HCT116 (cell line): Measurements from ENCODE around the gene RACGAP1. TPM values are rescaled to one million over a fixed set of nuclear protein-coding genes. Genes with fewer than 3 reads are reported as not detected.

Experiments used
- ATAC-seq: fragments of 200-7000 bp; cut with Tn5 transposase; 2 replicates; pipeline ENCODE4 v1.9.1; 2020; ENCODE audit warnings: mild to moderate bottlenecking, moderate library complexity
- BruUV-seq: library from RNA; stranded (reverse); fragments of 400-500 nt; replicated peaks from 2 replicates; lab custom pipeline; 2021; lab: Mats Ljungman, UMichigan
- CTCF ChIA-PET: fragments of 300-600 bp; sonication (Branson Sonifier 250); formaldehyde crosslinking; loops from one replicate; lab custom pipeline; 2021; ENCODE audit warnings: antibody characterized with exemption; lab: Charles Lee
- POLR2A ChIA-PET: fragments of 300-600, 350-600 bp; sonication (Branson Sonifier 250); formaldehyde crosslinking; loops from one replicate; lab custom pipeline; 2021; ENCODE audit warnings: antibody characterized with exemption; lab: Charles Lee
- RAD21 ChIA-PET, 2 experiments: fragments of 300-600 bp; sonication (Branson Sonifier 250); formaldehyde crosslinking; loops; one replicate each; lab custom pipeline; 2023; ENCODE audit warnings: low total read pairs in 2 of 2; ENCODE audit not compliant: uncharacterized antibody in 2 of 2, unreplicated experiment in 2 of 2, low non-redundant PET in 1 of 2; lab: Charles Lee
- DNase-seq: peaks from one replicate; pipeline ENCODE4 v3.0.0-alpha.2; 2010; ENCODE audit warnings: low read depth, low spot score
- H2AFZ ChIP-seq: fragments of 200-600 bp; shearing (Covaris generic), sonication (generic); 2 replicates; pipeline ENCODE4 v1.6.1; 2017; ENCODE audit warnings: low read depth, mixed run types, mixed read lengths, antibody characterized with exemption, low read length; ENCODE audit not compliant: poor library complexity, severe bottlenecking
- H3K27ac ChIP-seq: 2 replicates; pipeline ENCODE4 v1.5.1; 2012; ENCODE audit warnings: low read depth, low read length
- H3K27me3 ChIP-seq: fragments of 200-600 bp; sonication (generic); 2 replicates; pipeline ENCODE4 v1.6.1; 2016; ENCODE audit warnings: mixed run types, low read length, mixed read lengths; ENCODE audit not compliant: insufficient read depth
- H3K36me3 ChIP-seq, 2 experiments: fragments of 200-500 bp in 1 of 2; fragments of 200-600 bp in 1 of 2; sonication (Bioruptor generic) in 1 of 2; sonication (generic) in 1 of 2; 2 replicates each; pipeline versions ENCODE4 v1.5.1 to v1.6.1; 2014 to 2016; ENCODE audit warnings: low read length in 2 of 2, inconsistent platforms in 1 of 2, mixed read lengths in 1 of 2, mixed run types in 1 of 2; ENCODE audit not compliant: insufficient read depth in 2 of 2, control insufficient read depth in 1 of 2
- H3K4me1 ChIP-seq, 2 experiments: fragments of 200-600 bp in 1 of 2; sonication (generic) in 1 of 2; 2 replicates each; pipeline versions ENCODE4 v1.5.1 to v1.6.1; 2012 to 2017; ENCODE audit warnings: low read length in 2 of 2, inconsistent platforms in 1 of 2, mild to moderate bottlenecking in 1 of 2, mixed read lengths in 1 of 2, mixed run types in 1 of 2, moderate library complexity in 1 of 2; ENCODE audit not compliant: insufficient read depth in 2 of 2, control insufficient read depth in 1 of 2
- H3K4me2 ChIP-seq: fragments of 200-600 bp; sonication (generic); 2 replicates; pipeline ENCODE4 v1.6.1; 2017; ENCODE audit warnings: mixed run types, low read length, mixed read lengths
- H3K4me3 ChIP-seq, 2 experiments: fragments of 200-600 bp in 1 of 2; sonication (generic) in 1 of 2; replicated peaks in 1 of 2; 2 replicates each; pipeline ENCODE4 v1.5.1; 2011 to 2016; ENCODE audit warnings: low read length in 2 of 2, control low read depth in 1 of 2, low read depth in 1 of 2, mild to moderate bottlenecking in 1 of 2, mixed read lengths in 1 of 2, mixed run types in 1 of 2
- H3K79me2 ChIP-seq: fragments of 200-600 bp; sonication (generic); 2 replicates; pipeline ENCODE4 v1.6.1; 2017; ENCODE audit warnings: mild to moderate bottlenecking, mixed run types, low read length, moderate library complexity, mixed read lengths; ENCODE audit not compliant: insufficient read depth
- H3K9ac ChIP-seq: fragments of 200-600 bp; sonication (generic); 2 replicates; pipeline ENCODE4 v1.6.1; 2016; ENCODE audit warnings: low read length, mixed read lengths
- H3K9me2 ChIP-seq: fragments of 200-600 bp; sonication (generic), shearing (Covaris generic); 2 replicates; pipeline ENCODE4 v1.6.1; 2017; ENCODE audit warnings: mixed run types, mild to moderate bottlenecking, moderate library complexity; ENCODE audit not compliant: insufficient read depth
- H3K9me3 ChIP-seq, 2 experiments: fragments of 200-500 bp in 1 of 2; fragments of 200-600 bp in 1 of 2; sonication (Bioruptor generic) in 1 of 2; sonication (generic) in 1 of 2; 2 replicates each; pipeline ENCODE4 v1.6.1; 2014 to 2017; ENCODE audit warnings: low read length in 2 of 2, mixed read lengths in 2 of 2, inconsistent platforms in 1 of 2, low read depth in 1 of 2, mild to moderate bottlenecking in 1 of 2, mixed run types in 1 of 2, moderate library complexity in 1 of 2; ENCODE audit not compliant: control insufficient read depth in 1 of 2, insufficient read depth in 1 of 2
- H4K20me1 ChIP-seq: fragments of 200-600 bp; sonication (generic), shearing (Covaris generic); 2 replicates; pipeline ENCODE4 v1.6.1; 2017; ENCODE audit warnings: mixed run types, mild to moderate bottlenecking, moderate library complexity; ENCODE audit not compliant: insufficient read depth
- CBX3 ChIP-seq: IDR thresholded peaks from 2 replicates; pipeline ENCODE4 v1.6.1; 2012; ENCODE audit warnings: low read depth
- CEBPB ChIP-seq: IDR thresholded peaks from 2 replicates; pipeline ENCODE4 v1.6.1; 2012; ENCODE audit warnings: low read depth
- EGR1 ChIP-seq: IDR thresholded peaks from 2 replicates; pipeline ENCODE4 v1.6.1; 2012; ENCODE audit warnings: low read depth
- ELF1 ChIP-seq: IDR thresholded peaks from 2 replicates; pipeline ENCODE4 v1.6.1; 2012; ENCODE audit warnings: low read depth, borderline replicate concordance
- EZH2 ChIP-seq: fragments of 200-600 bp; sonication (generic); IDR thresholded peaks from 2 replicates; pipeline ENCODE4 v1.6.1; 2017; ENCODE audit warnings: antibody characterized with exemption, mixed run types
- FOSL1 ChIP-seq: IDR thresholded peaks from 2 replicates; pipeline ENCODE4 v1.6.1; 2012; ENCODE audit warnings: low read depth
- JUND ChIP-seq: IDR thresholded peaks from 2 replicates; pipeline ENCODE4 v1.6.1; 2012
- POLR2A ChIP-seq: IDR thresholded peaks from 2 replicates; pipeline ENCODE4 v1.7.0; 2011; ENCODE audit warnings: borderline replicate concordance; ENCODE audit not compliant: insufficient read depth, insufficient read length; ENCODE audit errors: extremely low read depth
- POLR2AphosphoS5 ChIP-seq: IDR thresholded peaks from 2 replicates; pipeline ENCODE4 v1.6.1; 2011; ENCODE audit warnings: mild to moderate bottlenecking, low read depth, low read length, moderate library complexity
- RAD21 ChIP-seq: IDR thresholded peaks from 2 replicates; pipeline ENCODE4 v1.6.1; 2012; ENCODE audit warnings: low read depth, mild to moderate bottlenecking
- SIN3A ChIP-seq: IDR thresholded peaks from 2 replicates; pipeline ENCODE4 v1.6.1; 2012; ENCODE audit warnings: low read depth
- SP1 ChIP-seq: IDR thresholded peaks from 2 replicates; pipeline ENCODE4 v1.6.1; 2012; ENCODE audit warnings: low read depth
- TCF7L2 ChIP-seq: IDR thresholded peaks from 2 replicates; pipeline ENCODE4 v1.7.0; 2011; ENCODE audit warnings: borderline replicate concordance, inconsistent platforms; ENCODE audit not compliant: insufficient read depth, insufficient read length; ENCODE audit errors: extremely low read depth
- ZBTB33 ChIP-seq: IDR thresholded peaks from 2 replicates; pipeline ENCODE4 v1.6.1; 2011; ENCODE audit warnings: mild to moderate bottlenecking, low read length, moderate library complexity; ENCODE audit not compliant: insufficient replicate concordance; ENCODE audit errors: extremely low read depth
- ZFX ChIP-seq: fragments of 450-650 bp; IDR thresholded peaks from 2 replicates; pipeline ENCODE4 v1.6.1; 2017
- intact Hi-C: fragments of 100-400 bp; cut with micrococcal nuclease; formaldehyde crosslinking; loops from 2 replicates; pipeline ENCODE4 v1.10.0; 2022
- total RNA-seq: library from RNA; stranded (reverse); gene quantifications from one replicate; pipeline ENCODE4 v1.2.1, GENCODE V29; 2021; ENCODE audit not compliant: unreplicated experiment
- TF ChIP-seq, protein P1 (sequence below): IDR thresholded peaks from 2 replicates; pipeline ENCODE4 v1.6.1; 2012

RACGAP1 gene
- total RNA-seq, 1 experiment from 2014 or later = 147 TPM

DNA sequence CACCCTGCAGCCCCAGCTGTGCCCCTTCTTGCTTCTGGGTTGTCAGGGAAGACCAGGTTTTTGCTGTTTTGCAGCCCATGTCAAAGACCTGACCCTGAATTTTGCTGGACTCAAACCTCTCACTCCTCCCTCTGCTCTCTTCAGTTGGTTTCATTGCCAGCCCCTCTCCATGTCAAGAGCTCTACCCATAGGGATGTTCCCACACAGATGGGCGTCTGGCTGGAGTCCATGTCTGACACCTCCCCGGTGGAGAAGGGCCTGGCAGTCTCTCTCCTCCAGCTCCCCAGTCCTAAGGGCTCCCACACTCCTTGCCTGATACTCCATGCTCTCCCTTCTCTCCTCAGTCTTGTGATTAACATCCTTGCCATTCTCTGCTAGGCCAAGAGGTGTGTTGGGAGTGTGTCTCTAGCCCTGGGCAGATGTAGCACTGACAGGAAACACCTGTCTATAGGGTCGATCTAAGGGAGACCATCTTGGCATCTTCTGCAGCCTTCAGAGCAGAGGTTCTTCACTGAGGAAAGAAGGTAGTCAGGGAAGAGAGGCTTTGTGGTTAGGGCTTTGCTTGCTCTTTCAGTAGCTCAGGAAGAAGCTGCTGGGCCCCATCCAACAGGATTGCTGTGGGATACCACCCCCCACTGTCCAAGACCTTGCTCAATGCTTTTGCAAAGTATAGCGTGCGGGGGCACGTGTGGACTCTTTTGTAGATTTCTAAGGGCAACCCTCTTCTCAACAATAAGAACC lies 36.8 kb upstream of the RACGAP1 start:
- no peak overlapping the region for H3K27ac ChIP-seq
- POLR2A ChIA-PET = no interaction called here
- no peak for TF ChIP-seq TCF7L2
- TF ChIP-seq ELF1 = no peak
- no peak for TF ChIP-seq CEBPB
- no peak for TF ChIP-seq FOSL1
- TF ChIP-seq EZH2 = no peak
- TF ChIP-seq, all 23 proteins: peak for 0
- no TSS peak for BruUV-seq
- DNase-seq (no peak), ATAC-seq (no peak)
- Histone ChIP-seq H3K9me3 (no peaks in the 10 kb centered on the region), H4K20me1 (no peaks in the 10 kb centered on the region), H3K4me2 (no peak overlapping the region), H3K9me2 (no peaks in the 10 kb centered on the region), H3K4me1 (peaks cover 0 to 19% of the 10 kb centered on the region in 2 experiments; a peak in 2 of 4 replicates), H3K27me3 (no peaks in the 10 kb centered on the region), H3K9ac (no peak overlapping the region), H2AFZ (no peak overlapping the region), H3K4me3 (no peak overlapping the region), H3K36me3 (peaks cover 2 to 23% of the 10 kb centered on the region in 2 experiments; a peak in 2 of 4 replicates), H3K79me2 (no peaks in the 10 kb centered on the region)
- ChIA-PET CTCF (interaction anchor here (0.9 kb wide), 1 partner anchor 22 kb away, joined by 3 read pairs; no protein-coding TSS in a partner anchor), RAD21 (no interaction called here)
- intact Hi-C loops = no loop called here

DNA sequence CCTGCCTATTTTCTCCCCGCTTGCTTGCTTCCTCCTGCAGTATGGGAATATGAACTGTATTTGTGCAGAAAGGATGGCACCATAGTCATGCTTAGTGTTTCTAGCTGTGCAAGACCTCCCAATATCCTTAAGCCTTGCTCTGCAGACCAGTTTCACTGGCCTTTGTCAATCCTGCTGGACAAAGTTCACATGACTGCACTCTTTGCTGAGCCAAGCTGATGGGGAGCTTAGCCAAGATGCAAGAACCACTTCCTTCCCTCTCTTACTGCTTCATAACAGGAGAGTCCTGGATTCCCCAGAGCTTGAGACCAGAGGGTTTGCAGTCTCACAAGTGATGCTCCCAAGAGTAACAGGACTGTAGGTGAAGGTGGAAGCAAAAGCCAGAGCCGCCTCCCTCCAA lies 35.9 kb upstream of the RACGAP1 start:
- ATAC-seq (no peak), DNase-seq (no peak)
- Histone ChIP-seq H3K4me3 (no peak overlapping the region), H2AFZ (no peak overlapping the region), H3K9me3 (no peaks in the 10 kb centered on the region), H3K27me3 (no peaks in the 10 kb centered on the region), H3K9me2 (no peaks in the 10 kb centered on the region), H4K20me1 (no peaks in the 10 kb centered on the region), H3K4me1 (peaks cover 9 to 23% of the 10 kb centered on the region in 2 experiments; a peak in 3 of 4 replicates), H3K27ac (no peak overlapping the region), H3K36me3 (peaks cover 2 to 23% of the 10 kb centered on the region in 2 experiments; a peak in 2 of 4 replicates), H3K79me2 (no peaks in the 10 kb centered on the region), H3K9ac (no peak overlapping the region), H3K4me2 (no peak overlapping the region)
- RAD21 ChIA-PET = no interaction called here
- CTCF ChIA-PET = no interaction called here
- intact Hi-C loops = no loop called here
- BruUV-seq = no TSS peak
- POLR2A ChIA-PET = no interaction called here
- TF ChIP-seq POLR2A (no peak), EGR1 (no peak), ZFX (no peak), SIN3A (no peak), SP1 (no peak), JUND (no peak), POLR2AphosphoS5 (no peak), ZBTB33 (no peak), RAD21 (no peak), EZH2 (no peak), CBX3 (no peak)
- TF ChIP-seq, protein P1, sequence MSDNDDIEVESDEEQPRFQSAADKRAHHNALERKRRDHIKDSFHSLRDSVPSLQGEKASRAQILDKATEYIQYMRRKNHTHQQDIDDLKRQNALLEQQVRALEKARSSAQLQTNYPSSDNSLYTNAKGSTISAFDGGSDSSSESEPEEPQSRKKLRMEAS = no peak
